Common myeloid progenitor, CD34-positive (primary cell): ENCODE results near the gene ACADSB.

ENCODE experiments used
- CTCF ChIA-PET: fragments of 350-600 bp; sonication (Branson Sonifier 250); formaldehyde crosslinking; loops from one replicate; lab custom pipeline; 2021; ENCODE audit warnings: antibody characterized with exemption; lab: Charles Lee
- POLR2A ChIA-PET: fragments of 350-600 bp; sonication (Branson Sonifier 250); formaldehyde crosslinking; loops from one replicate; lab custom pipeline; 2021; ENCODE audit warnings: antibody characterized with exemption; lab: Charles Lee
- DNase-seq, 3 donors: peaks; one replicate each; pipeline versions ENCODE4 v3.0.0 to v3.0.0-alpha.2; 2013
- H3K27ac ChIP-seq, 2 experiments: 1 replicate in 1 of 2; 2 replicates in 1 of 2; pipeline ENCODE4 v1.7.0; 2013; ENCODE audit warnings: inconsistent platforms in 2 of 2, low read length in 2 of 2, mild to moderate bottlenecking in 2 of 2, low read depth in 1 of 2, moderate library complexity in 1 of 2; ENCODE audit not compliant: severe bottlenecking in 2 of 2, insufficient read depth in 1 of 2, poor library complexity in 1 of 2
- H3K27me3 ChIP-seq, 5 experiments: replicated peaks in 2 of 5; 1 replicate in 3 of 5; 2 replicates in 2 of 5; pipeline versions ENCODE4 v1.6.1 to v1.7.0; 2013; ENCODE audit warnings: low read length in 4 of 5, mild to moderate bottlenecking in 2 of 5, moderate library complexity in 2 of 5, inconsistent platforms in 1 of 5; ENCODE audit not compliant: insufficient read depth in 5 of 5, control insufficient read depth in 4 of 5
- H3K36me3 ChIP-seq, 4 experiments: 1 replicate in 2 of 4; 2 replicates in 2 of 4; pipeline versions ENCODE4 v1.6.1 to v1.7.0; 2013; ENCODE audit warnings: low read length in 3 of 4, control low read depth in 1 of 4, mild to moderate bottlenecking in 1 of 4; ENCODE audit not compliant: control insufficient read depth in 4 of 4, insufficient read depth in 4 of 4
- H3K4me1 ChIP-seq, 4 experiments: 1 replicate in 3 of 4; 2 replicates in 1 of 4; pipeline versions ENCODE4 v1.6.1 to v1.7.1; 2013; ENCODE audit warnings: low read length in 3 of 4, mild to moderate bottlenecking in 3 of 4, control low read depth in 1 of 4, inconsistent platforms in 1 of 4, moderate library complexity in 1 of 4; ENCODE audit not compliant: control insufficient read depth in 4 of 4, insufficient read depth in 4 of 4; ENCODE audit errors: control extremely low read depth in 1 of 4
- H3K4me3 ChIP-seq, 7 experiments: 1 replicate in 4 of 7; 2 replicates in 3 of 7; pipeline versions ENCODE4 v1.5.1 to v1.7.0; 2013; ENCODE audit warnings: mild to moderate bottlenecking in 7 of 7, low read length in 6 of 7, moderate library complexity in 6 of 7, inconsistent platforms in 2 of 7, low read depth in 2 of 7, control low read depth in 1 of 7; ENCODE audit not compliant: insufficient read depth in 4 of 7, control insufficient read depth in 1 of 7; ENCODE audit errors: extremely low read depth in 1 of 7
- H3K9me3 ChIP-seq, 5 experiments: 1 replicate in 4 of 5; 2 replicates in 1 of 5; pipeline versions ENCODE4 v1.6.1 to v1.7.1; 2013; ENCODE audit warnings: low read length in 4 of 5, mild to moderate bottlenecking in 2 of 5, inconsistent platforms in 1 of 5, low read depth in 1 of 5, moderate library complexity in 1 of 5; ENCODE audit not compliant: control insufficient read depth in 4 of 5, insufficient read depth in 2 of 5; ENCODE audit errors: control extremely low read depth in 1 of 5
- WGBS: methylation state at CpG from one replicate; pipeline ENCODE4 v1.1.5; 2013; ENCODE audit not compliant: insufficient coverage; 5-methylcytosine and 5-hydroxymethylcytosine counted together

The ACADSB gene

GRCh38 chr10:122990278-122990677, 18.5 kb upstream of the ACADSB start:
- 67% methylated on average over 3 of the region's 5 CpGs for WGBS
- ChIA-PET POLR2A (no interaction called here), CTCF (interaction anchor here (1.3 to 2.9 kb wide), 2 partner anchors 8 to 9 kb away, joined by 3 to 11 read pairs; no protein-coding TSS in a partner anchor)
- Histone ChIP-seq H3K4me1 (no peaks in the 10 kb centered on the region), H3K27me3 (no peaks in the 10 kb centered on the region), H3K27ac (no peak overlapping the region), H3K4me3 (no peak overlapping the region), H3K9me3 (no peaks in the 10 kb centered on the region), H3K36me3 (peaks cover 9 to 23% (median 17%) of the 10 kb centered on the region in 4 experiments)
- DNase-seq: no peak

- Histone ChIP-seq H3K4me3 (no peak overlapping the region), H3K27me3 (no peaks in the 10 kb centered on the region), H3K27ac (no peak overlapping the region), H3K36me3 (peaks cover 16 to 40% (median 27%) of the 10 kb centered on the region in 4 experiments), H3K9me3 (no peaks in the 10 kb centered on the region), H3K4me1 (no peaks in the 10 kb centered on the region)
- ChIA-PET POLR2A (no interaction called here), CTCF (interaction anchor here (2.9 kb wide), 1 partner anchor 10 kb away, joined by 11 read pairs; no protein-coding TSS in a partner anchor)
- DNase-seq: no peak
- no CpG with 5 or more reads among the region's 1 CpG for WGBS
These were observed 16.7 kb upstream of the ACADSB start for GRCh38 chr10:122992031-122992585.

- no peak overlapping the region for H3K27ac ChIP-seq
- POLR2A ChIA-PET: no interaction called here
- 98% methylated on average over 5 of the region's 6 CpGs for WGBS
- H3K9me3 ChIP-seq: no peaks in the 10 kb centered on the region
- peaks cover 18 to 49% (median 33%) of the 10 kb centered on the region in 4 experiments for H3K36me3 ChIP-seq
- CTCF ChIA-PET: interaction anchor here (1.8 kb wide), 1 partner anchor 9 kb away, joined by 7 read pairs; no protein-coding TSS in a partner anchor
- no peaks in the 10 kb centered on the region for H3K27me3 ChIP-seq
- DNase-seq: no peak
- no peak overlapping the region for H3K4me3 ChIP-seq
- H3K4me1 ChIP-seq: no peaks in the 10 kb centered on the region
These were observed 14.9 kb upstream of the ACADSB start for GRCh38 chr10:122993797-122994336.

- Histone ChIP-seq H3K27me3 (no peaks in the 10 kb centered on the region), H3K4me1 (no peaks in the 10 kb centered on the region), H3K4me3 (no peak overlapping the region), H3K9me3 (no peaks in the 10 kb centered on the region), H3K27ac (no peak overlapping the region), H3K36me3 (peaks cover 16 to 55% (median 31%) of the 10 kb centered on the region in 4 experiments)
- ChIA-PET CTCF (interaction anchor here (1.0 to 1.3 kb wide), 2 partner anchors 15 kb away, joined by 3 to 5 read pairs; partner anchors contain the start of gene PSTK), POLR2A (no interaction called here)
- DNase-seq: no peak
- 96% methylated on average over 3 of the region's 4 CpGs for WGBS
These were observed 12.9 kb upstream of the ACADSB start for GRCh38 chr10:122995936-122996335.

GRCh38 chr10:122997864-122998263, 10.9 kb upstream of the ACADSB start:
- POLR2A ChIA-PET: interaction anchor here (1.1 kb wide), 1 partner anchor 17 kb away, joined by 3 read pairs; the partner anchor contains the start of gene PSTK

GRCh38 chr10:122998360-122998917, 10.4 kb upstream of the ACADSB start:
- H3K27ac ChIP-seq: no peak overlapping the region
- H3K4me1 ChIP-seq: no peaks in the 10 kb centered on the region
- no peaks in the 10 kb centered on the region for H3K9me3 ChIP-seq
- POLR2A ChIA-PET: interaction anchor here (0.5 to 1.1 kb wide), 2 partner anchors 18 to 1036 kb away, joined by 3 to 4 read pairs; partner anchors contain the start of gene PSTK
- no peak overlapping the region for H3K4me3 ChIP-seq
- DNase-seq: no peak
- CTCF ChIA-PET: interaction anchor here (0.8 to 1.7 kb wide), 4 partner anchors 8 to 19 kb away, joined by 3 to 5 read pairs (median 4); no protein-coding TSS in a partner anchor
- peaks cover 16 to 52% (median 28%) of the 10 kb centered on the region in 4 experiments for H3K36me3 ChIP-seq
- WGBS: 100% methylated on average over 5 of the region's 6 CpGs
- no peaks in the 10 kb centered on the region for H3K27me3 ChIP-seq

More at GRCh38 chr10:122997864-122998263, 10.9 kb upstream of the ACADSB start:
- Histone ChIP-seq H3K4me3 (no peak overlapping the region), H3K27me3 (no peaks in the 10 kb centered on the region), H3K27ac (no peak overlapping the region), H3K9me3 (no peaks in the 10 kb centered on the region), H3K36me3 (peaks cover 16 to 55% (median 28%) of the 10 kb centered on the region in 4 experiments), H3K4me1 (no peaks in the 10 kb centered on the region)
- DNase-seq: no peak
- CTCF ChIA-PET: interaction anchor here (0.9 to 1.3 kb wide), 2 partner anchors 8 to 16 kb away, joined by 3 to 4 read pairs; no protein-coding TSS in a partner anchor
- WGBS: 100% methylated on average over 2 of the region's 3 CpGs
